Endodermal cell (in vitro differentiated cells): Measurements from ENCODE around the gene RFLNA. TPM values are rescaled to one million over a fixed set of nuclear protein-coding genes. Genes with fewer than 3 reads are reported as not detected.

ENCODE experiments used
- DNase-seq: peaks from one replicate; pipeline ENCODE4 v3.0.0-alpha.2; 2017
- H3K27ac ChIP-seq: 2 replicates; pipeline ENCODE4 v1.5.1; 2013; ENCODE audit warnings: mild to moderate bottlenecking, low read depth, low read length, moderate library complexity
- H3K27me3 ChIP-seq: 2 replicates; pipeline ENCODE4 v1.6.1; 2013; ENCODE audit warnings: mild to moderate bottlenecking, low read length, moderate library complexity; ENCODE audit not compliant: insufficient read depth, control insufficient read depth, poor library complexity, severe bottlenecking
- H3K36me3 ChIP-seq: 2 replicates; pipeline ENCODE4 v1.7.0; 2013; ENCODE audit warnings: mild to moderate bottlenecking, low read length, moderate library complexity; ENCODE audit not compliant: control insufficient read depth, insufficient read depth
- H3K4me1 ChIP-seq: one replicate; pipeline ENCODE4 v1.7.0; 2013; ENCODE audit warnings: low read length; ENCODE audit not compliant: control insufficient read depth, insufficient read depth
- H3K4me3 ChIP-seq: 2 replicates; pipeline ENCODE4 v1.5.1; 2013; ENCODE audit warnings: mild to moderate bottlenecking, low read length, moderate library complexity
- H3K9ac ChIP-seq: 2 replicates; pipeline ENCODE4 v1.6.1; 2013; ENCODE audit warnings: mild to moderate bottlenecking, low read length, moderate library complexity; ENCODE audit not compliant: poor library complexity, severe bottlenecking; ENCODE audit errors: extremely low read depth
- H3K9me3 ChIP-seq: 2 replicates; pipeline ENCODE4 v1.6.1; 2013; ENCODE audit warnings: mild to moderate bottlenecking, low read length, moderate library complexity; ENCODE audit not compliant: control insufficient read depth
- H3K27ac Mint-ChIP-seq: 2 replicates; pipeline ENCODE4 v1.8.0; 2020; ENCODE audit warnings: mixed read lengths
- H3K27me3 Mint-ChIP-seq: 2 replicates; pipeline ENCODE4 v1.8.0; 2021; ENCODE audit warnings: mild to moderate bottlenecking, mixed read lengths; ENCODE audit not compliant: insufficient read depth
- H3K36me3 Mint-ChIP-seq: 2 replicates; pipeline ENCODE4 v1.8.0; 2020; ENCODE audit warnings: low read depth, mixed read lengths
- H3K4me1 Mint-ChIP-seq: 2 replicates; pipeline ENCODE4 v1.8.0; 2020; ENCODE audit warnings: mixed read lengths
- H3K4me3 Mint-ChIP-seq: 2 replicates; pipeline ENCODE4 v1.8.0; 2020; ENCODE audit warnings: mild to moderate bottlenecking, moderate library complexity, mixed read lengths
- H3K9me3 Mint-ChIP-seq: 2 replicates; pipeline ENCODE4 v1.8.0; 2020; ENCODE audit warnings: mild to moderate bottlenecking, mixed read lengths
- CTCF ChIP-seq: fragments of 200-600 bp; sonication (generic); conservative IDR thresholded peaks from 2 replicates; pipeline ENCODE4 v1.5.0; 2021; ENCODE audit warnings: antibody characterized with exemption, mild to moderate bottlenecking
- WGBS, 2 experiments: methylation state at CpG; one replicate each; pipeline versions ENCODE4 v1.1.5 to v1.1.7; 2013; ENCODE audit warnings: missing lambda C conversion rate in 2 of 2, mixed read lengths in 1 of 2; ENCODE audit not compliant: insufficient coverage in 1 of 2, insufficient read length in 1 of 2; 5-methylcytosine and 5-hydroxymethylcytosine counted together
- total RNA-seq, 2 donors: library from RNA; stranded (reverse); fragmentation: NEBNext Ultra II Directional in 1 of 2; extraction: Animal tissue kit (Norgen Biotek cat#: 25700) in 1 of 2; gene quantifications; 2 replicates in 1 of 2; 3 replicates in 1 of 2; pipeline ENCODE4 v1.2.1, GENCODE V29; 2021

Gene RFLNA
- total RNA-seq, 2 donors from 2014 or later: 1.2 to 2.0 TPM

GRCh38 chr12:124310178-124310577, 15.3 kb downstream of the RFLNA start:
- Histone ChIP-seq H3K9me3 (no peaks in the 10 kb centered on the region), H3K9ac (no peak overlapping the region), H3K4me1 (no peaks in the 10 kb centered on the region), H3K4me3 (no peak overlapping the region), H3K27me3 (no peaks in the 10 kb centered on the region), H3K36me3 (no peaks in the 10 kb centered on the region), H3K27ac (no peak overlapping the region)
- H3K9me3 Mint-ChIP-seq: no peaks in the 10 kb centered on the region
- H3K4me1 Mint-ChIP-seq: peaks cover under 1% of the 10 kb centered on the region
- DNase-seq: no peak
- H3K4me3 Mint-ChIP-seq: no peak overlapping the region
- H3K27ac Mint-ChIP-seq: no peak overlapping the region
- TF ChIP-seq CTCF: no peak
- 86% methylated on average over 4 of the region's 4 CpGs; no CpG with 5 or more reads in 1 of the 2 experiments for whole genome bisulfite sequencing, 2 experiments
- peaks cover 10% of the 10 kb centered on the region for H3K27me3 Mint-ChIP-seq
- H3K36me3 Mint-ChIP-seq: no peaks in the 10 kb centered on the region

DNA sequence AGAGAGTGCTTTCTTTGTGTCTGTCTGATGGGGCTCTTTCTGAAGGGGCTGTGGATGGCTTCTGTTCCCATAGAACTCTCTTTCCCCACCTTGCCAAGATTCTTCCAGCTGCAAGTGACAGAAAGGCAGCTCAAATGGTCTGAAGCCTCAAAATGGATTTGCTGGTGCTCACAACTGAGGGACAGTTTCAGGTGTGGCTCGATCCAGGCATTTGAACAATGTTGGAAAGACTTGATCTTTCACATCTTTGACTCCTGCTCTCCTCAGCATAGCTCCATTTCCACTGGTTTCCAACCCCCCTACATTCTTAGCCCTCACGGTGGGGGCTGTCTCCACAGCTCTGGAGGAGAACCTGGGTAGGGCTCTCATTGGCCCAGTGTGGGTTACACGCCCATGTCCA, 15.9 kb downstream of the RFLNA start:
- TF ChIP-seq CTCF: no peak
- WGBS, 2 experiments: 87 to 97% methylated on average over 3 of the region's 3 CpGs
- H3K36me3 Mint-ChIP-seq: no peaks in the 10 kb centered on the region
- Histone ChIP-seq H3K4me1 (no peaks in the 10 kb centered on the region), H3K4me3 (no peak overlapping the region), H3K36me3 (no peaks in the 10 kb centered on the region), H3K27ac (no peak overlapping the region), H3K27me3 (no peaks in the 10 kb centered on the region), H3K9me3 (no peaks in the 10 kb centered on the region), H3K9ac (no peak overlapping the region)
- H3K27ac Mint-ChIP-seq: no peak overlapping the region
- peaks cover 15% of the 10 kb centered on the region for H3K27me3 Mint-ChIP-seq
- no peak overlapping the region for H3K4me3 Mint-ChIP-seq
- peaks cover 4% of the 10 kb centered on the region for H3K4me1 Mint-ChIP-seq
- no peak for DNase-seq
- H3K9me3 Mint-ChIP-seq: no peaks in the 10 kb centered on the region

- Histone ChIP-seq H3K4me3 (no peak overlapping the region), H3K27ac (no peak overlapping the region), H3K27me3 (no peaks in the 10 kb centered on the region), H3K4me1 (peaks cover 3% of the 10 kb centered on the region), H3K36me3 (no peaks in the 10 kb centered on the region), H3K9ac (no peak overlapping the region), H3K9me3 (no peaks in the 10 kb centered on the region)
- Mint-ChIP-seq H3K4me1 (peaks cover 11% of the 10 kb centered on the region), H3K27ac (no peak overlapping the region), H3K9me3 (no peaks in the 10 kb centered on the region), H3K36me3 (no peaks in the 10 kb centered on the region), H3K27me3 (peaks cover 21% of the 10 kb centered on the region), H3K4me3 (no peak overlapping the region)
- no peak for TF ChIP-seq CTCF
- peak; percentile 74 for DNase-seq
- WGBS, 2 experiments: 91 to 94% methylated on average over 5 to 16 of the region's 17 CpGs
These were observed 16.6 kb downstream of the RFLNA start for GRCh38 chr12:124311292-124312109.
